MM.1S (cell line): ENCODE results near the gene ALLC.

Experiments
- DNase-seq: peaks from one replicate; pipeline ENCODE4 v3.0.0-alpha.2; 2015
- H2AFZ ChIP-seq: fragments of 300-600 bp; sonication (generic); 2 replicates; pipeline ENCODE4 v1.6.0; 2016; ENCODE audit warnings: antibody characterized with exemption, low read length
- H3F3A ChIP-seq: fragments of 300-600 bp; sonication (generic); 2 replicates; pipeline ENCODE4 v1.6.1; 2016; ENCODE audit warnings: mild to moderate bottlenecking, antibody characterized with exemption, low read length, moderate library complexity, mixed read lengths; ENCODE audit not compliant: insufficient read depth
- H3K27ac ChIP-seq: fragments of 300-600 bp; sonication (generic); 2 replicates; pipeline ENCODE4 v1.5.1; 2016; ENCODE audit warnings: mild to moderate bottlenecking, low read length
- H3K27me3 ChIP-seq: fragments of 300-600 bp; sonication (generic); replicated peaks from 2 replicates; pipeline ENCODE4 v1.6.0; 2016; ENCODE audit warnings: low read length; ENCODE audit not compliant: insufficient read depth
- H3K36me3 ChIP-seq: fragments of 300-600 bp; sonication (generic); replicated peaks from 2 replicates; pipeline ENCODE4 v1.6.1; 2016; ENCODE audit warnings: mild to moderate bottlenecking, low read length, mixed read lengths; ENCODE audit not compliant: insufficient read depth
- H3K4me1 ChIP-seq: fragments of 300-600 bp; sonication (generic); 2 replicates; pipeline ENCODE4 v1.6.1; 2016; ENCODE audit warnings: low read length, mixed read lengths
- H3K4me2 ChIP-seq: fragments of 300-600 bp; sonication (generic); 2 replicates; pipeline ENCODE4 v1.6.0; 2016; ENCODE audit warnings: low read depth, low read length
- H3K4me3 ChIP-seq: fragments of 300-600 bp; sonication (generic); 2 replicates; pipeline ENCODE4 v1.5.1; 2016; ENCODE audit warnings: low read length, mixed read lengths
- H3K79me2 ChIP-seq: fragments of 300-600 bp; sonication (generic); 2 replicates; pipeline ENCODE4 v1.6.1; 2016; ENCODE audit warnings: mixed run types, low read length, mixed read lengths
- H3K9ac ChIP-seq: fragments of 300-600 bp; sonication (generic); 2 replicates; pipeline ENCODE4 v1.6.1; 2016; ENCODE audit warnings: low read length, mixed read lengths
- H3K9me2 ChIP-seq: fragments of 300-600 bp; sonication (generic); replicated peaks from 2 replicates; pipeline ENCODE4 v1.6.1; 2016; ENCODE audit warnings: mild to moderate bottlenecking, low read length, mixed read lengths; ENCODE audit not compliant: insufficient read depth
- H3K9me3 ChIP-seq: fragments of 300-600 bp; sonication (generic); replicated peaks from 2 replicates; pipeline ENCODE4 v1.6.1; 2016; ENCODE audit warnings: mild to moderate bottlenecking, low read length, mixed read lengths; ENCODE audit not compliant: insufficient read depth
- H4K20me1 ChIP-seq: fragments of 300-600 bp; sonication (generic); 2 replicates; pipeline ENCODE4 v1.6.1; 2016; ENCODE audit warnings: mild to moderate bottlenecking, low read length, moderate library complexity, mixed read lengths; ENCODE audit not compliant: insufficient read depth
- CTCF ChIP-seq: fragments of 300-600 bp; sonication (generic); IDR thresholded peaks from 2 replicates; pipeline ENCODE4 v1.5.1; 2016; ENCODE audit warnings: antibody characterized with exemption, low read length, mixed read lengths
- EZH2 ChIP-seq: fragments of 300-600 bp; sonication (generic); optimal IDR thresholded peaks from 2 replicates; pipeline ENCODE3; 2017; ENCODE audit warnings: low read depth, mild to moderate bottlenecking, antibody characterized with exemption, low read length, mixed read lengths
- EZH2phosphoT487 ChIP-seq: fragments of 300-600 bp; sonication (generic); IDR thresholded peaks from 2 replicates; pipeline ENCODE4 v1.6.1; 2018; ENCODE audit warnings: antibody characterized with exemption, low read length

ALLC gene

GRCh38 chr2:3633089-3633981 lies 24.7 kb upstream of the ALLC start:
- Histone ChIP-seq H3K9ac (no peak overlapping the region), H3K27me3 (no peaks in the 10 kb centered on the region), H4K20me1 (no peaks in the 10 kb centered on the region), H3K27ac (no peak overlapping the region), H3K36me3 (no peaks in the 10 kb centered on the region), H3F3A (no peaks in the 10 kb centered on the region), H3K9me2 (no peaks in the 10 kb centered on the region), H3K79me2 (no peaks in the 10 kb centered on the region), H3K9me3 (no peaks in the 10 kb centered on the region), H3K4me3 (no peak overlapping the region), H3K4me2 (no peak overlapping the region), H3K4me1 (no peaks in the 10 kb centered on the region), H2AFZ (no peak overlapping the region)
- TF ChIP-seq EZH2 = no peak
- TF ChIP-seq CTCF = no peak
- no peak for TF ChIP-seq EZH2phosphoT487
- DNase-seq = no peak

DNA sequence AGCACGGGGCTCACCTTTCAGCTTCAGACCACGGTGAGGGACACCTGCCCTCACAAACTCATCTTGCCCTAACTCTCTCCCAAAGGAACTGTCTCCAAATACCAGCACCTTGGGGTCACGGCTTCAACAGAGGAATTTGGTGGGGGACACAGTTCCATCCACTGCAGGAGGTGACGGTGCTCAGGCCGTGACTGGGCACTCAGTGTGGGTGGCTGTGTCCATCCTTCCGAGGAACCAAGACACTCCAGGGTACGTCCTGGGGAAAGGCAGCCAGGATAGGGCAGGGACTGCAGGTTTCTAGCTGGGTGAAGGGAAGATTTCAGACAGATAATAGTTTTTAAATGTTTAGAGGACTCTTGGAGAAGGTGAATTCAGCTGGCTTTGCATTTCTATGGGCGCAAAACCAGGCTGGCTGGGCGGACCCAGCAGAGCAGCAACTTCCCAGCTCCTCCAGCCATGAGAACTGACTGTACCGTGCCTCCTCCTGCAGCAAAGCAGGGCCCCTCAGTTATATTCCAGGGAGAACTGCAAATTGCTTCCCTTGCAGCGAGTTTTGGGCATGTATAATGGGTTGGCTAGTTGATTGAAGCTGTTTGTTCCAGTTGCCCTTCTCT lies 23.9 kb upstream of the ALLC start:
- H2AFZ ChIP-seq = no peak overlapping the region
- no peaks in the 10 kb centered on the region for H3K79me2 ChIP-seq
- H3K36me3 ChIP-seq = no peaks in the 10 kb centered on the region
- H3K9me2 ChIP-seq = no peaks in the 10 kb centered on the region
- no peaks in the 10 kb centered on the region for H3K9me3 ChIP-seq
- H3K27me3 ChIP-seq = no peaks in the 10 kb centered on the region
- H3K27ac ChIP-seq = no peak overlapping the region
- no peaks in the 10 kb centered on the region for H4K20me1 ChIP-seq
- H3K4me2 ChIP-seq = no peak overlapping the region
- TF ChIP-seq EZH2 (no peak), EZH2phosphoT487 (no peak), CTCF (no peak)
- no peak overlapping the region for H3K4me3 ChIP-seq
- H3K9ac ChIP-seq = no peak overlapping the region
- no peak for DNase-seq
- no peaks in the 10 kb centered on the region for H3K4me1 ChIP-seq
- H3F3A ChIP-seq = no peaks in the 10 kb centered on the region

DNA sequence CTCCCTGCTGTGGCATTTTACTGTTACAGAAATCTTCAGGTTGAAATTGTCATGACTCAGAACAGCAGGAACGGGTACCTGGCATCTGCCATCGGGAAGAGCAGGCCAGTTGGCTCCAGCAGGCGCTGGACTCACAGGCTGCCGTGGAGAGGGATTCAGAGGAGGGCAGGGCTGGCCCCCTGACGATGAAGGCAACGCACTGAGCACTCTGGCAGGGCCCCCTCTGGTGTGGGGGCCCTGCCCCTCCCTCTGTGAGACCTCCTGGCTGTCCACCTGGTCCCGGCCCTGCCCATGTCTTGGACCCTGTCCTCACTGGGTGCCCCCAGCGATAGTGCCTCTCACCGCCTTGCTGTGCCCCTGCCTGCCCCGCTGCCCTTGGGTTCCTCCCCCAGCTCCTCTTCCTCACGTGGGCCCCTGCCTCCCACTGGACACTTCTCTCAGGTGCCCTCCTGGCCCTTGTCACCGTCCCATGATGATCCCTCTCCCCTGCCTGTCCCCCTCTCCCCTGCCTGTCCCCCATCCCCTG lies 23.3 kb upstream of the ALLC start:
- Histone ChIP-seq H3K27me3 (no peaks in the 10 kb centered on the region), H3K9me3 (no peaks in the 10 kb centered on the region), H3K79me2 (no peaks in the 10 kb centered on the region), H2AFZ (no peak overlapping the region), H3F3A (no peaks in the 10 kb centered on the region), H3K36me3 (no peaks in the 10 kb centered on the region), H3K4me3 (no peak overlapping the region), H4K20me1 (no peaks in the 10 kb centered on the region), H3K9me2 (no peaks in the 10 kb centered on the region), H3K27ac (no peak overlapping the region), H3K4me2 (no peak overlapping the region), H3K4me1 (no peaks in the 10 kb centered on the region), H3K9ac (no peak overlapping the region)
- TF ChIP-seq EZH2 (no peak), EZH2phosphoT487 (no peak), CTCF (no peak)
- DNase-seq = no peak
